VCaP (cell line): ENCODE measurements around the gene PCLO.

Experiments
- H3K27ac ChIP-seq: fragments of 450-650 bp; 2 replicates; pipeline ENCODE4 v1.5.1; 2017
- TF ChIP-seq, protein P1 (sequence below): fragments of 450-650 bp; conservative IDR thresholded peaks from 2 replicates; pipeline ENCODE4 v1.5.1; 2017; ENCODE audit warnings: mild to moderate bottlenecking, moderate library complexity

The PCLO gene

DNA sequence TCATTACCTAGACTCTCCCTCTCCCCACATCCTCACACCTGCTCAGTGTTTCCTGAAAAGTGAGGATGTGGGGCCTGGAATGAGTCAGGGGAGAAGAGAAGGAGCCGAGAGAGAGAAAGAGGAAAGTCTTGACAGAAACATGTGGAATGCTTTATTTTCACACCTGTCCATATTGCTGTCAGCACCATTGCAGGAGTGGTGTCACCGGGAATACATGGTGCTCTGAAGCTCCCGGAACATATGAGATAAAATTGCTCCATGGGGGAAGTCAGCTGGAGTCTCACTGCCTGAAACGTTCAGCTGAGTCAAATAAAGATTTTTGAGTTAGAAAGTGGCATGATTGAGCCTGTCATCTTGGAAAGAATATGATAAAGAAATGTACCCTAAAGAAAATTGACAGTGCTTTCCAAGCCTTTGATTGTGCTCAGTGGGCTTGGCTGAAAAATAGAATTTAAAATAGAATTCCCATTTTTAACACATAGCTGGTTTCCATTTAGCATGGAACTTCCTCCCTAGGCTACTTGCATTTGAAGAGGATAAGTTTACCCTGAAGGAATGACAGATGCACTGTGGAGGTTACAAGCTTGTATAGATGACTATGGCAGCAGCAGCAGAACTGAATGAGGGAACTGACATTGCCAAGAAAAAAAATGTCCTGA lies 182.4 kb downstream of the PCLO start:
- TF ChIP-seq, protein P1, sequence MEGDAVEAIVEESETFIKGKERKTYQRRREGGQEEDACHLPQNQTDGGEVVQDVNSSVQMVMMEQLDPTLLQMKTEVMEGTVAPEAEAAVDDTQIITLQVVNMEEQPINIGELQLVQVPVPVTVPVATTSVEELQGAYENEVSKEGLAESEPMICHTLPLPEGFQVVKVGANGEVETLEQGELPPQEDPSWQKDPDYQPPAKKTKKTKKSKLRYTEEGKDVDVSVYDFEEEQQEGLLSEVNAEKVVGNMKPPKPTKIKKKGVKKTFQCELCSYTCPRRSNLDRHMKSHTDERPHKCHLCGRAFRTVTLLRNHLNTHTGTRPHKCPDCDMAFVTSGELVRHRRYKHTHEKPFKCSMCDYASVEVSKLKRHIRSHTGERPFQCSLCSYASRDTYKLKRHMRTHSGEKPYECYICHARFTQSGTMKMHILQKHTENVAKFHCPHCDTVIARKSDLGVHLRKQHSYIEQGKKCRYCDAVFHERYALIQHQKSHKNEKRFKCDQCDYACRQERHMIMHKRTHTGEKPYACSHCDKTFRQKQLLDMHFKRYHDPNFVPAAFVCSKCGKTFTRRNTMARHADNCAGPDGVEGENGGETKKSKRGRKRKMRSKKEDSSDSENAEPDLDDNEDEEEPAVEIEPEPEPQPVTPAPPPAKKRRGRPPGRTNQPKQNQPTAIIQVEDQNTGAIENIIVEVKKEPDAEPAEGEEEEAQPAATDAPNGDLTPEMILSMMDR = no peak
- H3K27ac ChIP-seq = no peak overlapping the region

DNA sequence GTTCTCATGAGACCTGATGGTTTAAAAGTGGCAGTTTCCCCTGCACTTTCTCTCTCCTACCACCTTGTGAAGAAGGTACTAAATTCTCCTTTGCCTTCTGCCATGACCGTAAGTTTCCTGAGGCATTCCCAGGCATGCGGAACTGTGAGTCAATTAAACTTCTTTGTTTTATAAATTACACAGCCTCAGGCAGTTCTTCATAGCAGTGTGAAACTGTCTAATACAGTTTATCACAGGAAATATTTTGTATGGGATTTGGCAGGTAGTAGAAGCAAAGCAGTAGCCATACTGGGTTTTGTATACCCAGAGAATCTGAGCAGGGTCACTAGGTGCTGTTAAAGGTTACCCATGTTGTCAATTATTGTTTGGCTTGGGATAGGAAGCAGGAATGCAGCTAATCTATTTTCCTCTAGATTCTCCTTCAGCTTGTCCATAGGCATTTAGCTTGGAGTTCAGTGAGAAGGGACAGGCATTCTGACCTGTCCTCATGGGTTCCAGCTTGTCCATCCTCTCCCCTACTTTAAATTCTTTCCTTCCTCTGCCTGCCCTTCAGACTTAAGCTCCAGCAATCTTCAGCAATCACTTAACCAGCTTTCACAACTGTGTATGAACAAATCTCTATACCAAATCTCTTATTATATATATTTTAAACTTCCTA lies 186.7 kb downstream of the PCLO start:
- H3K27ac ChIP-seq = peak overlapping the region; percentile 17; the same call in 1 of the 2 replicates
- TF ChIP-seq, protein P1 = no peak

DNA sequence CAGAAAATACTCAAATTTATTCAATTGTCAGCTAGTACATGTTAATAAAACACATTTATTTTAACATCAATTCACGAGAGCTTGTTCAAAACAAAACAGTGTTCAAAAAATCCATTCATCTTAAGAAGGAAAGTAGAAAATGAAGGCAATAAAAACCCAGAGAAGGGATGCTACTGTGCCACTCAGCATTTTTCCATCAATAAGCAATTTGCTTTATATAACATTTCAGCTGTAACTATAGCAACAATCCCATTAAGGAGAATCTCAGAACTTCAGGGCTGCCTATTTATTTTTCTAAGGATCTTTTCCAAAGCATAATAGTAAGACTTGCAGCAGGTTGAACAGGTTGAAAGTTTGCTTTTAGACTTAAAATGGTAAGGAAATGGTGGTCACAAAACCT lies 190.5 kb downstream of the PCLO start:
- TF ChIP-seq, protein P1 = no peak

DNA sequence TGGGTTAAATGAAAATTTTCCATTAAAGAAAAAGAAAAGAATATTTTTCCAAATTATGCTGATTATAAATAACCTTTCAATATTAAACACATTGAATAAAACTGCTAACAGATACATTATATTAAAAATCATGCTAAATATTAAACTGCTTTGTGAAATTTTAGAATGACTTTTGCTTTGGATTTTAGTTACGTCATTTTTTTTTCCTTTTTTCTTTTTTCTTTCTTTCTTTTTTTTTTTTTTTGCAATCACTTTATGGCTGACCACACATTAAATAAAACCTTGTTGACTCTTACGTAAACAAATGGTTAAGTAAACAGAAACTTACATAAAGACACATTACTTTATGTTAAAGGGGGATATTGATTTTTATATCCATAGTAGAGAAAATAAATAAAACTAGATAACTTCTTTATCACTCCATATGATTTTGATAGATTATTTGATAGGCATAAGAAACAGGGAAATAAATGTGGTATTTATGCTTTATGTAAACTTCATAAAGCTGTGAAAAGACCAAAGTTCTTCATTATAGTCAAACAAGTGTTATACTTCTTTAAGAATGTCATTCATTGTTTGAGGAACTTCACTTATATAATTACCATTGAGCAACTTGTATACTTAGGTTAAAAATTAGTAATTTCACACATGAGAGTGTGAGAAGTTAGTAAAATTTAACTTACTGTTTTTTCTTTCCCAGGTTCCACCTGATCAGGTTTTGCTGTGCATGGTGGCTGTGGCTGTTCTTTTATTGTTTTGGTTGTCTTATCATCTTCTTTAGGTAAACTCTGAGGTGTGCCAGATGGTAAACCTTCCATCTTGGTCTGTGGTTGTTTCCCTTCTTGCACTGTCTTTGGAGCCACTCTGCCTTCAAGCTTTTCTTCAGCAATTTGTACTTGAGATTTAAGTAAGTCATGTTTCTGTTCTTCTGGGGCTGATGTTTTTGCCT lies 197.3 kb downstream of the PCLO start:
- TF ChIP-seq, protein P1 = no peak
- H3K27ac ChIP-seq = no peak overlapping the region

More for the DNA sequence above, 190.5 kb downstream of the PCLO start:
- H3K27ac ChIP-seq = no peak overlapping the region

DNA sequence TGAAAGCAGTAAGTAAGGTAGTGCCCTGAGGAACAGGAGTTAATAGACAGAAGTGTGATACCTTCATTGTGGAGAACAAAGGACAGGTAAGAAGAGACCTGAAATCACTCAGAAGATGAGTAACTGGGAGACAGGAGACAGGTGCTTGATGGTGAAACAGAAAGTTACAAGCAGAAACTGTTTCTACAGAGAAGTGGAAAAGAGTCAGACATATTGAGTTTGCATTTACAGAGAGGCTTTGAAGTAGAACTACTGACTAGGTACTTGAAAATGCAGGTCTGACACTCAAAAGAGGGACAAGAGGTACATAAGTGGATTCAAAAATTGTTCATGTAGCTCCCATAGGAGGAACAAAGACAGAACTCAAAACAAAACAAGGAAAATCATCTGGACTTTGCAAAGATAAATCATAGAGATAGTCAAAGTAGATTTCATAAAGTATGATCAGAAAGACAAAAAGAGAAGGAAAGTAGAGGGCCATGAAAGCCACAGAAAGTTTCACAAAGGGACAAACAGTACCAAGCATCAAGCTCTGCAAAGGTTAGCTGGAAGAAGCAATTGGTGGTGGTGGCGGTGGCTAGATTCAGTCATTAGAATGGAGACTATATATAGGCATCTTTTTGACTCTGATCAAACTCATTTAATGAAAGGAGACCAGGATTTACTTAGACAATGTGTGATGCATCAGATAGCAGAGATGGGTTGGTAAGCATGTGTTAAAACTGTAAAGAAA lies 198.4 kb downstream of the PCLO start:
- TF ChIP-seq, protein P1 = no peak
- H3K27ac ChIP-seq = no peak overlapping the region

DNA sequence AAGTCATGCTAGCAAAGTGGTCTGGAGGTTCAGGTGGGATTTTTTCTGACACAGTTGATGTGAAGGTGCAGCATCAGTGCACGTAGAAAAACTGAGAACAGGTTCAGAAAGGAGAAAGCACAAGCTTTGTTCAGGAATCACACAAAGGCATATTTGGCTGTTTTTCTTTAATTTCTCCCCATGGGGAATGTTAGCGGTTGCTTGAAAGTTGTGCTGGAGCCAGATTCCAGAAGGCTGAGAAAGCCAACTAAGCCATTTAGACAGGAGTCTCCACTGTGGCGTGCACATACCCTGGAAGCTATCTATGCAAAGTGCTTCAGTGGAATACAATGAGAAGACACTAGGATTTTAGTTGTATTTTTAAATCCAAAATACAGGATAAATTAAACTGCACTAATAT lies 201.4 kb downstream of the PCLO start:
- H3K27ac ChIP-seq = no peak overlapping the region
- TF ChIP-seq, protein P1 = no peak

DNA sequence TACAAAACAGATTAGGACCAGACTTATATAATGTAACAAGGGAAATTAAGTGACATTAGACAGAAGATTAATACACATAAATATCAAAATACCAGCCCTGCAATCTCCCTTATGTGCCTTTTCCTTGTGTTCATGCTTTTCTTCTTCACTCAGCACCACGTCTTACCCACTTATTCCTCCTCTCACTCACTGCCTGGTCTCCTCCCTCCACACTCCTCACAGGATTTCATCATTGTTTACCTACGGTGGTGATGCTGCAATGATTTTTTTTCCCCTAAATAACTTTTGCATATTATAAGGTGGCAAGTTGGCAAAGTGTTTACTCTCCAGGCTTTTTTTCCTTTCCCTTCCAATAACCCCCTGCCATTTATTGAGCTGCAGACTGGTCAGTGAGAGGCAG lies 203.2 kb downstream of the PCLO start:
- H3K27ac ChIP-seq = no peak overlapping the region
- TF ChIP-seq, protein P1 = no peak
